AG09309 (cell line): ENCODE data around the gene SLF1.

ENCODE experiments used
- DNase-seq: peaks from one replicate; pipeline ENCODE4 v3.0.0-alpha.2; 2010; ENCODE audit warnings: low read depth
- H3K4me3 ChIP-seq: 2 replicates; pipeline ENCODE4 v1.5.1; 2011; ENCODE audit warnings: mild to moderate bottlenecking, low read depth, low read length, moderate library complexity; ENCODE audit not compliant: control insufficient read depth
- CTCF ChIP-seq: IDR thresholded peaks from 2 replicates; pipeline ENCODE4 v1.5.1; 2011; ENCODE audit warnings: mild to moderate bottlenecking, low read depth, low read length, inconsistent platforms; ENCODE audit not compliant: insufficient read depth, control insufficient read depth; ENCODE audit errors: missing control alignments

The SLF1 gene

GRCh38 chr5:94715768-94716167 lies 97.3 kb downstream of the SLF1 start:
- no peak overlapping the region for H3K4me3 ChIP-seq
- no peak for DNase-seq
- TF ChIP-seq CTCF, result no peak

GRCh38 chr5:94725142-94725541 lies 106.7 kb downstream of the SLF1 start:
- H3K4me3 ChIP-seq, result no peak overlapping the region
- TF ChIP-seq CTCF, result no peak
- no peak for DNase-seq

- no peak for DNase-seq
- H3K4me3 ChIP-seq, result no peak overlapping the region
- no peak for TF ChIP-seq CTCF
These were observed 113.0 kb downstream of the SLF1 start for GRCh38 chr5:94731471-94731870.

- H3K4me3 ChIP-seq, result no peak overlapping the region
- no peak for DNase-seq
- no peak for TF ChIP-seq CTCF
These were observed 118.0 kb downstream of the SLF1 start for GRCh38 chr5:94736498-94736897.

- no peak overlapping the region for H3K4me3 ChIP-seq
- no peak for DNase-seq
- TF ChIP-seq CTCF, result no peak
These were observed 121.8 kb downstream of the SLF1 start for GRCh38 chr5:94740286-94740685.

GRCh38 chr5:94742852-94743251 lies 124.4 kb downstream of the SLF1 start:
- DNase-seq, result no peak
- no peak overlapping the region for H3K4me3 ChIP-seq
- TF ChIP-seq CTCF, result no peak

GRCh38 chr5:94744906-94745305 lies 126.4 kb downstream of the SLF1 start:
- no peak for DNase-seq
- H3K4me3 ChIP-seq, result no peak overlapping the region

More at GRCh38 chr5:94744906-94745305, 126.4 kb downstream of the SLF1 start:
- TF ChIP-seq CTCF, result no peak
